GM12873 (cell line): ENCODE measurements around the gene BCS1L.

Experiments used
- TF ChIP-seq, protein P1 (sequence below): IDR thresholded peaks from 2 replicates; pipeline ENCODE4 v1.5.1; 2012; ENCODE audit warnings: low read depth, mild to moderate bottlenecking, moderate library complexity, low read length, control low read depth; ENCODE audit not compliant: insufficient read depth; ENCODE audit errors: missing control alignments

BCS1L gene

GRCh38 chr2:218626369-218626768 is 33.1 kb upstream of the BCS1L start:
- TF ChIP-seq, protein P1, sequence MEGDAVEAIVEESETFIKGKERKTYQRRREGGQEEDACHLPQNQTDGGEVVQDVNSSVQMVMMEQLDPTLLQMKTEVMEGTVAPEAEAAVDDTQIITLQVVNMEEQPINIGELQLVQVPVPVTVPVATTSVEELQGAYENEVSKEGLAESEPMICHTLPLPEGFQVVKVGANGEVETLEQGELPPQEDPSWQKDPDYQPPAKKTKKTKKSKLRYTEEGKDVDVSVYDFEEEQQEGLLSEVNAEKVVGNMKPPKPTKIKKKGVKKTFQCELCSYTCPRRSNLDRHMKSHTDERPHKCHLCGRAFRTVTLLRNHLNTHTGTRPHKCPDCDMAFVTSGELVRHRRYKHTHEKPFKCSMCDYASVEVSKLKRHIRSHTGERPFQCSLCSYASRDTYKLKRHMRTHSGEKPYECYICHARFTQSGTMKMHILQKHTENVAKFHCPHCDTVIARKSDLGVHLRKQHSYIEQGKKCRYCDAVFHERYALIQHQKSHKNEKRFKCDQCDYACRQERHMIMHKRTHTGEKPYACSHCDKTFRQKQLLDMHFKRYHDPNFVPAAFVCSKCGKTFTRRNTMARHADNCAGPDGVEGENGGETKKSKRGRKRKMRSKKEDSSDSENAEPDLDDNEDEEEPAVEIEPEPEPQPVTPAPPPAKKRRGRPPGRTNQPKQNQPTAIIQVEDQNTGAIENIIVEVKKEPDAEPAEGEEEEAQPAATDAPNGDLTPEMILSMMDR = no peak

DNA sequence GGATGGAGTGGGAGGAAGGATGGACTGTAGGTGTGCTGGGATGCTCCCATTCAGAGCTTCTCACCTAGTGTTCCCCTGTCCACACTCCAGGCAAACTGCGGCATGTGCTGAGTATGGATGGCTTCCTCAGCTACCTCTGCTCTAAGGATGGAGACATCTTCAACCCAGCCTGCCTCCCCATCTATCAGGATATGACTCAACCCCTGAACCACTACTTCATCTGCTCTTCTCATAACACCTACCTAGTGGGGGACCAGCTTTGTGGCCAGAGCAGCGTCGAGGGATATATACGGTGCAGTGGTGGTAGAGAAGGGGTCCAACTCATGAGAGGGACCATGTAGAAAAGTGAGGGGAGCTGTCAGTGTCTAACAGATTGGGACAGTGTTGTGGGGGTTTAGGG is 31.5 kb upstream of the BCS1L start:
- TF ChIP-seq, protein P1 = no peak

DNA sequence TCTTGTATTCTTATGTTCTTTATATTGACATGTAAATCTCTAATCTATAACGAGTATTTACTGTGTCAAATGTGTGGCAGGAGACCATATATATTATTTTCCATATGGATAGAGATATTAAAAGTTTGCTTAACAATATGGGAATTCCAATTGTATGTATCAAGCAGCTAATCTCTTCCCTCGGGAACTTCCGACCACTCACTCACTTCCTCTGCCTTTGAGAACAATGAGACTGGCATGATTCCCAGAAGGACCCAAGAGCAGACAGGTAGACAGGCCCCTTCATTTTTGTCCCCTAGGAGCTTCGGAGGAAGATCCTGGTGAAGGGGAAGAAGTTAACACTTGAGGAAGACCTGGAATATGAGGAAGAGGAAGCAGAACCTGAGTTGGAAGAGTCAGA is 27.6 kb upstream of the BCS1L start:
- TF ChIP-seq, protein P1 = no peak

GRCh38 chr2:218635719-218636118 is 23.8 kb upstream of the BCS1L start:
- TF ChIP-seq, protein P1 = no peak

DNA sequence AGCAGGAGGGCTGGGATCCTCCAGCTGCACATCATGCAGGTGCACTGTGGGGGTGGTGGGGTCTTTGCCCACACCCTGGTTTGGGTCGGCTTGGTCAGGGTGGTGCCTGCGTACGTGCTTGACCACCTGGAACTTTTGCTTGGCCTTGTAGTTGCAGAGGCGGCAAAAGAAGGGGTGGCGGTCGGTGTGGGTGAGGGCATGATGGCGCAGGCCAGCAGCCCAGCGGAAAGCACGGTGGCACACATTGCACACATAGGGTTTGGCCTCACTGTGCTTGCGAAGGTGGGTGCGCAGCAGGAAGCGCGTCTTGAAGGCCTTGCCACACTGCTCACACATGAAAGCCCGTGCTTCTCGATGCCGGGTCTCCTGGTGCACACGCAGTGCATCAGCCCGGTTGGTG is 21.1 kb upstream of the BCS1L start:
- TF ChIP-seq, protein P1 = no peak

DNA sequence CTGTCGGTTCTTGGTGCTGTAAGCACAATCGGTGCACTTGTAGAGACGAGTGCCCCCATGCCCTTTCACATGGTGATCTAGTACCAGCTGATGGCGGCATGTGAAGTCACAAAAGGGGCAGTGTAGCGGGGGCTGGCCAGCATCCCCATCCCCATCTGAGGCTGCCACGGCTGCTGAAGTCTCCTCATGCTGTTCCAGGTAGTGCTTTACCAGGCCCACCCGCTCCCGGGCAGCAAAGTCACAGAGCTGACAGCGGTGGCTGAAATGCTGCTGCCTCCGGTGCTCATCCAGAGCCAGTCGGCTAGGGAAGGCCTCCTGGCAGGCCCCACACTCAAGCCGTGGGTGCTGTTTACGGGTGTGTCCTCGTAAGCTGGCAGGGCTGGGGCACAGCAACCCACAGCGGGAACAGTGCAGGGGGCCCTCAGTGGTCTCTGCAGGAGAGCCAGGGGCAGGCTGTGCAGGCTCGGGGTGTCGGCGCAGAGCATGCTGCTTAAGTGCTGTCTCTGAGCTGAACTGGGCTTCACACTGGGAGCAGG is 17.3 kb upstream of the BCS1L start:
- TF ChIP-seq, protein P1 = no peak

GRCh38 chr2:218642786-218643185 is 16.7 kb upstream of the BCS1L start:
- TF ChIP-seq, protein P1 = no peak
